ENCODE measurements around the gene JARID2. TPM values are rescaled to one million over a fixed set of nuclear protein-coding genes. Genes with fewer than 3 reads are reported as not detected.
A peak's percentile ranks its signal among the peaks of the same experiment; 100 is the strongest.

Gene JARID2
- total and polyA plus RNA-seq, 2 of the 8 experiments (the other 6 are each of a cell fraction or from before 2014, with no cell fraction given) = 60.1 to 239 TPM

DNA sequence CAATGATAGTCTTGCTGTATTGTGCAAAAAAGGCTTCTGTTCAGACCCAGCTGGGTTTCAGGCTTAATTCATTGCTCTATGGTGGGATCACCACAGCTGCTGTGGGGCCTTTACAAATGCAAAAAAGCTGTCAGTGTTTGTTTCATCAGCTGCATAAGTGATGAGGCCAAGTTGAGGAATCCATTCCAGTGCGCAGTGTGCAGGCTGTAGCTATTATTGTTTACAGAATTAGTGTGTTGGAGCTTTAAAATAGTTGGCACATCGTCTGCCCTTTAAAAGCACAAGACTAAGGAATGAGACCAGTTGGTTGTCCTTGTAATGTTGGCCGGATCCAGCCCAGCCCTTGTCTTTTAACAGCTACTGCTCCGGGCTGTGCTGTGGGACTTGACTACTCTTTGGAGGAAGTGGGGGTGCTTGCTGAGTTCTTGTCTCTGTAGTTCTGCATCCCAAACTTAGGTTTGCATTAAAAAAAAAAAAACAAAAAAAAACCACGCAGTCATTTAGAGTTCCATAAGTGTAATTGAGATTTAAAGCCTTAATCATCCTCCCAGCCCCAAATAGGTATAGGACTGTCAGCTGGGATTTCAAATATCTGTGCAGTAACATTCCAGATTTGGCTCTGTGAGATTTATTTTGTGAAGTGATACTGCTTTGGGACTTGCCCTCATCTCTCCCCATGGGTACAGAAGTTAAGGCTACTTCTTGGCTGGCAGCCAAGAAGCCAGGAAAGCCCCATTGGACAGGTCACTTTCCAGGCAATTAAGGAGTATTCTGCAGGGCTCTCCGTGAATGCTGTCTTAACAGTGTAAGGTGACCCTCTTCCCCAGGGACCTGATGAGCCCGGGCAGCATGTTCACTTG, 19.3 kb downstream of the JARID2 start:
- peak overlapping the region; percentile 65 to 74 for H3K4me2 ChIP-seq (ENCODE audit: insufficient read depth in 1 of 2, low read depth in 2 of 2, low read length in 2 of 2)
- no peaks in the 10 kb centered on the region for H3K27me3 ChIP-seq (replicated peaks in 1 of 4; ENCODE audit: control insufficient read depth in 3 of 4, extremely low read depth in 1 of 4, insufficient read depth in 3 of 4, low read length in 3 of 4)
- no peak overlapping the region for H3K27ac ChIP-seq (ENCODE audit: low read depth, low read length)
- DNase-seq (ENCODE audit: low read depth in 1 of 2, low spot score in 2 of 2) (no peak), FAIRE-seq (peak; percentile 62)
- H4K5ac ChIP-seq (ENCODE audit: insufficient read length, low read depth, low read length) = no peak overlapping the region
- peaks cover 2% of the 10 kb centered on the region; the same call in 1 of the 2 replicates for H3K23me2 ChIP-seq (ENCODE audit: low read depth, low read length)
- ChIA-PET CTCF (ENCODE audit: partially characterized antibody) (interaction anchor here (0.5 to 2.2 kb wide), 7 partner anchors 16 to 207 kb away, joined by 3 to 6 read pairs (median 4); no protein-coding TSS in a partner anchor), POLR2A (ENCODE audit: partially characterized antibody) (interaction anchor here (0.9 to 4.0 kb wide), 7 partner anchors 10 to 56 kb away, joined by 3 to 21 read pairs (median 6); partner anchors contain the start of gene JARID2)
- no peak overlapping the region for H3K4ac ChIP-seq (replicated peaks; ENCODE audit: insufficient read length, low read depth, low read length)
- peaks cover 0 to 10% (median 0%) of the 10 kb centered on the region in 4 experiments; a peak in 2 of 8 replicates for H3K36me3 ChIP-seq (ENCODE audit: control insufficient read depth in 2 of 4, insufficient read depth in 4 of 4, low read length in 3 of 4)
- H2BK5ac ChIP-seq (ENCODE audit: low read depth, low read length) = peak overlapping the region; percentile 89; the same call in 1 of the 2 replicates
- no peak overlapping the region; the same call in 1 of the 2 replicates for H2BK20ac ChIP-seq (ENCODE audit: low read length)
- peaks cover 31 to 61% (median 50%) of the 10 kb centered on the region in 4 experiments for H3K4me1 ChIP-seq (replicated peaks in 1 of 4; ENCODE audit: control insufficient read depth in 3 of 4, insufficient read depth in 4 of 4, low read length in 3 of 4)
- H4K91ac ChIP-seq (replicated peaks; ENCODE audit: insufficient read length, low read length) = no peak overlapping the region
- no peak overlapping the region for H3K14ac ChIP-seq (ENCODE audit: insufficient read length)
- H3K9me3 ChIP-seq (ENCODE audit: insufficient read depth in 2 of 2, low read depth in 1 of 2, low read length in 1 of 2) = no peaks in the 10 kb centered on the region
- peaks cover 86 to 99% of the 10 kb centered on the region in 2 experiments for H3K79me2 ChIP-seq (ENCODE audit: control insufficient read depth in 1 of 2, insufficient read depth in 2 of 2, low read length in 2 of 2)
- no peak overlapping the region for H2AFZ ChIP-seq (ENCODE audit: low read length)
- H3K23ac ChIP-seq (ENCODE audit: insufficient read length) = no peak overlapping the region
- no peak overlapping the region for H2BK12ac ChIP-seq (ENCODE audit: low read depth, low read length)
- H2AK5ac ChIP-seq (ENCODE audit: low read depth, low read length) = no peak overlapping the region
- no peak overlapping the region for H2BK15ac ChIP-seq (ENCODE audit: low read length)
- H3K79me1 ChIP-seq (ENCODE audit: low read depth, low read length) = peaks cover 11% of the 10 kb centered on the region; the same call in 1 of the 2 replicates
- no peak overlapping the region; a peak in 1 of 7 replicates for H3K9ac ChIP-seq (replicated peaks in 1 of 4; ENCODE audit: extremely low read depth in 1 of 4, low read depth in 3 of 4, low read length in 3 of 4)
- no peak overlapping the region for H2BK120ac ChIP-seq (replicated peaks; ENCODE audit: low read depth, low read length)
- H3K56ac ChIP-seq (replicated peaks; ENCODE audit: insufficient read length, low read depth, low read length) = no peak overlapping the region
- peaks cover 44 to 45% of the 10 kb centered on the region in 2 experiments for H4K20me1 ChIP-seq (replicated peaks in 1 of 2; ENCODE audit: control insufficient read depth in 1 of 2, insufficient read depth in 2 of 2, low read length in 2 of 2)
- peak overlapping the region; percentile 61; the same call in 1 of the 2 replicates for H3K18ac ChIP-seq (ENCODE audit: extremely low read depth, low read length)
- peak overlapping the region in 2 of 4 experiments; percentile 15 to 47; a peak in 4 of 8 replicates for H3K4me3 ChIP-seq (ENCODE audit: extremely low read depth in 1 of 4, insufficient read depth in 2 of 4, low read depth in 3 of 4, low read length in 4 of 4)
- H4K8ac ChIP-seq (ENCODE audit: extremely low read depth, insufficient read depth, low read length) = no peak overlapping the region
- WGBS, 2 experiments (ENCODE audit: extremely low coverage in 1 of 2, insufficient coverage in 1 of 2, insufficient read length in 1 of 2, insufficient replicate concordance in 2 of 2, low coverage in 1 of 2, low lambda C conversion rate in 2 of 2, missing lambda C conversion rate in 1 of 2) = 19% methylated on average over 7 of the region's 7 CpGs; no CpG with 5 or more reads in 1 of the 2 experiments
- TF ChIP-seq CEBPB (IDR thresholded peaks at IDR 0.05; ENCODE audit: low read depth, low read length) (peak; percentile 81), RXRA (IDR thresholded peaks at IDR 0.05; ENCODE audit: insufficient read depth, low read depth, low read length) (no peak), SP1 (IDR thresholded peaks at IDR 0.05; ENCODE audit: low read depth, low read length) (no peak), SIN3A (conservative IDR thresholded peaks at IDR 0.05 in 1 of 2, IDR thresholded peaks at IDR 0.05 in 1 of 2; ENCODE audit: low read depth in 1 of 2, low read length in 2 of 2) (peak; percentile 99 to 100), CHD2 (IDR thresholded peaks at IDR 0.05; ENCODE audit: low read length) (0 out of 2 replicates have a peak, but pooled peaks have one; percentile 16), CTCF (IDR thresholded peaks at IDR 0.05; ENCODE audit: control extremely low read depth in 1 of 3, insufficient read depth in 1 of 3, low read depth in 1 of 3, low read length in 3 of 3) (no peak), BRCA1 (IDR thresholded peaks at IDR 0.05; ENCODE audit: low read depth, low read length) (no peak), FOSL1 (IDR thresholded peaks at IDR 0.05; ENCODE audit: insufficient read depth, low read depth, low read length) (no peak)
